ENCODE results near the gene HNRNPLL.
"Not testable (repeated sequence)": the region's sequence is repeated elsewhere in the genome, so short reads cannot be mapped to it uniquely, and the experiment has no call there.

Gene HNRNPLL

GRCh38 chr2:38602732-38603401 lies at the start of gene HNRNPLL:
TSS of gene HNRNPLL (minus strand) at chr2:38602928. CDS start at chr2:38602626, 302 bp downstream.
- peak; percentile 81 for DNase-seq (ENCODE audit: low spot score)

GRCh38 chr2:38650717-38651116 lies 48.0 kb upstream of the HNRNPLL start:
- DNase-seq (ENCODE audit: low spot score): no peak

- no peak for DNase-seq (ENCODE audit: low spot score)
Measured at GRCh38 chr2:38650012-38650411, 47.3 kb upstream of the HNRNPLL start.

GRCh38 chr2:38649176-38649728 lies 46.5 kb upstream of the HNRNPLL start:
- no peak for DNase-seq (ENCODE audit: low spot score)

GRCh38 chr2:38648107-38648761 lies 45.5 kb upstream of the HNRNPLL start:
- DNase-seq (ENCODE audit: low spot score): no peak

GRCh38 chr2:38643683-38644511 lies 41.2 kb upstream of the HNRNPLL start:
- not testable (repeated sequence) for DNase-seq (ENCODE audit: low spot score)

- no peak for DNase-seq (ENCODE audit: low spot score)
Measured at GRCh38 chr2:38643021-38643671, 40.4 kb upstream of the HNRNPLL start.

GRCh38 chr2:38642373-38643017 lies 39.8 kb upstream of the HNRNPLL start:
- DNase-seq (ENCODE audit: low spot score): not testable (repeated sequence)

- no peak for DNase-seq (ENCODE audit: low spot score)
Measured at GRCh38 chr2:38636069-38636468, 33.3 kb upstream of the HNRNPLL start.

- DNase-seq (ENCODE audit: low spot score): no peak
Measured at GRCh38 chr2:38635139-38635538, 32.4 kb upstream of the HNRNPLL start.

GRCh38 chr2:38634684-38635083 lies 32.0 kb upstream of the HNRNPLL start:
- DNase-seq (ENCODE audit: low spot score): peak; percentile 37

- DNase-seq (ENCODE audit: low spot score): no peak
Measured at GRCh38 chr2:38633895-38634294, 31.2 kb upstream of the HNRNPLL start.

- no peak for DNase-seq (ENCODE audit: low spot score)
Measured at GRCh38 chr2:38632980-38633379, 30.3 kb upstream of the HNRNPLL start.

GRCh38 chr2:38631976-38632375 lies 29.2 kb upstream of the HNRNPLL start:
- no peak for DNase-seq (ENCODE audit: low spot score)

GRCh38 chr2:38629684-38630083 lies 27.0 kb upstream of the HNRNPLL start:
- no peak for DNase-seq (ENCODE audit: low spot score)

GRCh38 chr2:38627391-38627790 lies 24.7 kb upstream of the HNRNPLL start:
- no peak for DNase-seq (ENCODE audit: low spot score)

GRCh38 chr2:38626326-38627035 lies 23.8 kb upstream of the HNRNPLL start:
- DNase-seq (ENCODE audit: low spot score): no peak

GRCh38 chr2:38622210-38622609 lies 19.5 kb upstream of the HNRNPLL start:
- no peak for DNase-seq (ENCODE audit: low spot score)

GRCh38 chr2:38621018-38621417 lies 18.3 kb upstream of the HNRNPLL start:
- no peak for DNase-seq (ENCODE audit: low spot score)

GRCh38 chr2:38620282-38620977 lies 17.7 kb upstream of the HNRNPLL start:
- no peak for DNase-seq (ENCODE audit: low spot score)
